Measurements from ENCODE around the gene FAM222B. TPM values are rescaled to one million over a fixed set of nuclear protein-coding genes. Genes with fewer than 3 reads are reported as not detected.
A peak's percentile ranks its signal among the peaks of the same experiment; 100 is the strongest.

FAM222B gene
- total and polyA plus RNA-seq, 11 donors = 9.2 to 33.2 (median 16.7) TPM

GRCh38 chr17:28726627-28727491, 115.7 kb downstream of the FAM222B start:
- ATAC-seq (peak; percentile 70 to 78 (median 73)), DNase-seq (peak; percentile 91 to 97 (median 92))
- Histone ChIP-seq H3K27me3 (peaks cover 0 to 4% (median 0%) of the 10 kb centered on the region in 9 donors), H3K4me1 (peaks cover 0 to 52% (median 29%) of the 10 kb centered on the region in 12 donors), H3K4me3 (peak overlapping the region; percentile 49 to 90 (median 82)), H3K9me3 (no peaks in the 10 kb centered on the region), H3K36me3 (peaks cover 0 to 34% (median 30%) of the 10 kb centered on the region in 9 donors), H3K27ac (peak overlapping the region in 11 of 12 donors; percentile 21 to 97 (median 63))
- TF ChIP-seq CTCF (IDR thresholded peaks at IDR 0.05) = peak in 11 of 12 donors; percentile 99 to 100 (median 99)
- peak in 1 of 2 donors; percentile 3 for TF ChIP-seq POLR2A (IDR thresholded peaks at IDR 0.05)
- intact Hi-C loops (cut with DNase I) = loop anchor here in 9 of 10 donors (1.0 to 10.0 kb wide), 9 partner anchors 23 to 568 kb away; partner anchors contain the start of genes PHF12 (in 2 of the 9) and NUFIP2 (in 1 of the 9)
- WGBS, 4 donors = 0 to 1% (median 0%) methylated on average over 26 to 57 of the region's 57 CpGs

- intact Hi-C loops (cut with DNase I) = loop anchor here in 9 of 10 donors (1.0 to 10.0 kb wide), 9 partner anchors 24 to 569 kb away; partner anchors contain the start of genes PHF12 (in 2 of the 9) and NUFIP2 (in 1 of the 9)
Measured at GRCh38 chr17:28726226-28726626, 116.4 kb downstream of the FAM222B start, which contains the start of gene TLCD1. Gene TLCD1, minus strand, starts transcription at chr17:28726233. Its CDS starts 136 bp downstream, at chr17:28726097.

GRCh38 chr17:28725660-28726225, 116.8 kb downstream of the FAM222B start:
- Histone ChIP-seq H3K36me3 (peaks cover 0 to 44% (median 41%) of the 10 kb centered on the region in 9 donors), H3K4me1 (peaks cover 0 to 63% (median 40%) of the 10 kb centered on the region in 12 donors), H3K27me3 (peaks cover 0 to 4% (median 0%) of the 10 kb centered on the region in 9 donors), H3K4me3 (peak overlapping the region in 11 of 12 donors; percentile 28 to 90 (median 83)), H3K27ac (peak overlapping the region in 10 of 12 donors; percentile 22 to 71 (median 54)), H3K9me3 (no peaks in the 10 kb centered on the region)
- ATAC-seq (peak in 2 of 4 donors; percentile 0 to 43), DNase-seq (peak; percentile 40 to 71 (median 66))
- 2 to 9% (median 3%) methylated on average over 4 to 45 of the region's 45 CpGs for WGBS, 4 donors
- no peak for TF ChIP-seq POLR2A (IDR thresholded peaks at IDR 0.05)
- TF ChIP-seq CTCF (IDR thresholded peaks at IDR 0.05) = no peak
- intact Hi-C loops (cut with DNase I) = loop anchor here in 9 of 10 donors (1.0 to 10.0 kb wide), 9 partner anchors 25 to 569 kb away; partner anchors contain the start of genes PHF12 (in 2 of the 9) and NUFIP2 (in 1 of the 9)

More at GRCh38 chr17:28726226-28726626, 116.4 kb downstream of the FAM222B start, which contains the start of gene TLCD1:
- Histone ChIP-seq H3K27me3 (peaks cover 0 to 4% (median 0%) of the 10 kb centered on the region in 9 donors), H3K9me3 (no peaks in the 10 kb centered on the region), H3K4me1 (peaks cover 0 to 58% (median 35%) of the 10 kb centered on the region in 12 donors), H3K27ac (peak within 1 kb of the TSS in 11 of 12 donors; percentile 27 to 97 (median 66)), H3K4me3 (peak within 1 kb of the TSS; percentile 49 to 90 (median 82)), H3K36me3 (peaks cover 0 to 40% (median 36%) of the 10 kb centered on the region in 9 donors)
- TF ChIP-seq CTCF (IDR thresholded peaks at IDR 0.05) (no peak), POLR2A (IDR thresholded peaks at IDR 0.05) (no peak)
- ATAC-seq = peak; percentile 15 to 51 (median 32)
- WGBS, 4 donors = 0 to 2% (median 1%) methylated on average over 1 to 49 of the region's 49 CpGs
- DNase-seq = peak in 4 of 5 donors; percentile 67 to 88 (median 75)

Data from heart left ventricle (tissue), 16 donors.